Measurements from ENCODE around the gene ADCY2.

ADCY2 gene

GRCh38 chr5:7606840-7607465 is 211.0 kb downstream of the ADCY2 start:
- no peak for DNase-seq

GRCh38 chr5:7608772-7609171 is 212.8 kb downstream of the ADCY2 start:
- no peak for DNase-seq

DNA sequence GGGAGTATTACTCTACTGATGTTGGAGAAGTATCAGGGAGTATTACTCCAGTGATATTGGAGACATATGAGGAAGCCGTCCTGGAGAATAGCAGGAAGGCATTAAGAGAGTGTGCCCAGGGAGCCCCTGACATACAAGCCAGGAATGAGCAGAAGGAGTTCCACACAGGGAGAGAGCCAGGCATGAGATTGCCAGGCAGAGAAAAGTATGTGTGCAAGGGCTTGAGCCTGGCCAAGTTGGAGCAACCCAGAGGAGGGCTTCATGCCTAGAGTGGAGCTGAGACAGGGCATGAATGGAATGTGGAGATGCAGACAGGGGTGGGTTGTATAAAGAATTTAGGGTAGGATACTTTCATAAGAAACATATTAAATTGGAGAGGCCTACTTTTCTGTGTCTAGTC is 213.8 kb downstream of the ADCY2 start:
- DNase-seq = no peak

- no peak for DNase-seq
These were observed 214.7 kb downstream of the ADCY2 start for GRCh38 chr5:7610531-7611177.

DNA sequence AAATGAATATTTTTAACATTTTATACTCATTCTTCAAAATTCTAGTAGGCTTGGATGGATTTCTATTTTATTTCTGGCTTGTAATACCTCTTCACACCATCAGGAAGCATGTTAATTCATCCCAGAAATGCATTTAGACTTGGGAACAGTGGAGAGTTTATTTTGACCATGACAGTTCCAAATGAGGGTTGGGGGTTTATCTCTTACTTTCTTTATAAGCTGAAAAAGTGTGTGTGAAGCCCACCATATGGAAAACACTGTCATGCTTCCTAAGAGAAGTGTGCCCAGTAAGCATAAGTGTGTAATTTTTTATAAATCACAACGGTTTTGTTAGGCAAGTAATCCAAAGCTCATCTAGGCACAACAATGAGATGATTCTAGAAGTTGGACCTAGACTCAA is 215.6 kb downstream of the ADCY2 start:
- DNase-seq = no peak

DNA sequence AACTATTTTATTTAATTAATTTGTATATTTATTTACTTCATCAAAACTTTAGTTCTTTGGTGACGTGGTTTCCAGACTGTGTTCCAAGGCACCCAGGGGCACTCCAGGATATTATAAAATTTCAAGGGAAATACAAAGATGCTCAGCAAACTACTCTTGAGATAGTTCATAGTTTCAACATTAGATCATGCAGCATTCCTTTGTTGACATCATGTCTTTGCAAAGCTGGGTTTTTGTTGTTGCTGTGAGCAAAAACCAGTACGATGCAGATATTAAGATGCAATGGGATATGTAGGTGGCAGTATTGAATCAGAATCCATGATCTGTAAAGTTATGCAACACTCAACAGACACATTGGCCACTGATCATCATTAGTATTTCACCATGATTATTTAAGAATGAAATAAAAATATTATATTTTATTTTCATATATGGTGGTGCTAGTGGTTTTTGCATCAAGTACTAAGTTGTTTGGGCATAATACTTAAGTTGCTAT is 219.7 kb downstream of the ADCY2 start:
- no peak for DNase-seq

GRCh38 chr5:7616897-7617296 is 221.0 kb downstream of the ADCY2 start:
- DNase-seq = no peak

GRCh38 chr5:7622498-7622897 is 226.6 kb downstream of the ADCY2 start:
- no peak for DNase-seq

DNA sequence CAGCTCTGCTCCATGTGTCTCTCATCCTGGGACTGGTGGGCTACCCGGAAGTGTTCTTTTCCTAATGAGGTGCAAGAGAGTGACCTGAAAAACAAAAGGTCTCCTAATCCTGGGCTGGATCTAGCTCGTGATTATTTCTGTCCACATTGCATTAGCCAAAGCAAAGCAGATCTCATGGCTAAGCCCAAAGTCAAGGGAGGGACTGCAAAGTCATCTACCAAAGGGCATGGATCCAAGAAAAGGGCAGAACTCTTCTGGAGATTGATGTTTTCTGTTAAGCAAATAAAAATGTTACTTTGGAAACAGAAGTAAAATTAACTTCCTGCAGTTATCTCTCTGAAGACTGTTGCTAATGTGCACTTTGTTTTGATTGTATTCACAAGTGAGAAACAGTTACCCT is 229.8 kb downstream of the ADCY2 start:
- no peak for DNase-seq

GRCh38 chr5:7628248-7628647 is 232.3 kb downstream of the ADCY2 start:
- DNase-seq = no peak

GRCh38 chr5:7628820-7629219 is 232.9 kb downstream of the ADCY2 start:
- DNase-seq = no peak

- DNase-seq = no peak
These were observed 233.6 kb downstream of the ADCY2 start for GRCh38 chr5:7629561-7629960.

GRCh38 chr5:7634837-7635236 is 238.9 kb downstream of the ADCY2 start:
- DNase-seq = no peak

DNA sequence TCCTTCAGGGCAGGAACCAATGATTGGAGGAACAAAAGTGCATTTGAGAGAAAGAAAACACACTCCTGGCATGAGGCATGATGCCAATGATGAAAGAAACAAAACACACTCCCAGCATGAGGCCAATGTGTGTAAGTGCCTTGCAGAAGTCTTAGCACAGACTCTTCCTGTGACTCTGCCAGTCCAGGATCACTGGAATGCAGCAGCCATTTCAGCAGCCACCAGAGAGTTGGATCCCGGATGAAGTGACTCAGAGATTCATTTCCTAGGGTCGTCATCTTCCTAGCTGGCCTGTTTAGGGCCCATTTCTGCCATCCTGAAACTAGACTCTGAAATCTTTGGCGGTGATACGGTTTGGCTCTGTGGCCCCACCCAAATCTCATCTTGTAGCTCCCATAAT is 242.5 kb downstream of the ADCY2 start:
- DNase-seq = no peak

GRCh38 chr5:7642029-7642428 is 246.1 kb downstream of the ADCY2 start:
- DNase-seq = no peak

DNA sequence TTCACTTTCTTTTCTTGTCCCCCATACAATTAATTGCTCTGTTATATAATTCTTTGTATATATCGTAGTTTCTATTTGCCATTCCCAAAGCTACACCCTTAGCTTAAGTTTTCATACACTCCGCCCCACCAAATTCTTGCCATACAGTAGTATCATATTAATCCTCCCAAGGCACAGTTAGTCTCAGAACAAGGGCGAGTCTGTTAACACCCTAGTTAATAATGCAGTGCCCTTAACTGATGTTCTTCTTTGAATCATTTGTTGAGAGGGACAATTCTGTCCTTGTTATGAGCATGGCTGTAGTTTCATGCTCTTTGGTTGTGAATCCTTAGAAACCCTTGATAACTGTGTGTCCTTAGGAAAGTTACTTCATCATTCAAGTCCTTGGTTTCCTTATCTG is 248.8 kb downstream of the ADCY2 start:
- DNase-seq = no peak

- no peak for DNase-seq
These were observed 254.8 kb downstream of the ADCY2 start for GRCh38 chr5:7650755-7651154.

- no peak for DNase-seq
These were observed 257.1 kb downstream of the ADCY2 start for GRCh38 chr5:7653046-7653445.

- no peak for DNase-seq
These were observed 261.2 kb downstream of the ADCY2 start for GRCh38 chr5:7657153-7657552.

- DNase-seq = no peak
These were observed 263.5 kb downstream of the ADCY2 start for GRCh38 chr5:7659420-7659819.

DNA sequence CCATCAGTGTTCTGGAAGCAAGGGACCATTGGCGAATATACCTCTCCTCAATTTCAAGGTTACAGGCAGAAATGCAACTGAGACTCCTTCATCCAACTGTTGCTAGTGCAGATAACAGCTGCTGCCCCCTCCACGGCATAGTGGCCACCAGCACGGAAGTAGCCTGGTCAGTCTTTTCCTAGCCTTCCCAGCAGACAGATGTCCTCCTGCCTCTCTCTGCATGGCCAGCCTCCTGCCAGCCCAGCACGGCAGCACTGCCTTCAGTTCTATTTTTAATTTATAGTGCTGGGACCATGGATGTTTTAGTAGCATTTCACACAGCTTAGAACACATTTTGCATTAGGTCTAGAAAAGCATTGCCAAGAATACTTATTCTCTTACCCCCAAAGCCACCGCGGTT is 266.4 kb downstream of the ADCY2 start:
- DNase-seq = no peak

DNA sequence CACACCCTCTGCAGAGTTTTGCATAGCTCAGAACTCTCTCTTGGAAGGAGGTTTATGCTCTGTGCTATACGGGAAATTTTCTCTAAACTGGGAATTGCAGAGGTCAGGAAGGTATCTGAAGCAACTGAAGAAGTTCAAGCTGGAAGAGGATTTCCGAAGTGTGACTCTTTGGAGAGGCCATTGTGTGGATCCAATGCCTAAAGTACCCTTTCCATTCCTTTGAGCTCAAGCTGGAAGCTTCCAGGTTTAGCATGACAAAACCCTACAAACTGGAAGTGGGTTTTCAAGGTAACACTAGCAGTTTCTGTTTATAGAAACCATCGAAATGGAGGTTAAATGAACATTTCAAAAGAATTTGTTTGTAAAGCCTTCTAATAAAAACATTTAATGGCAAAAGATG is 267.9 kb downstream of the ADCY2 start:
- DNase-seq = no peak

- no peak for DNase-seq
These were observed 268.3 kb downstream of the ADCY2 start for GRCh38 chr5:7664208-7664607.

GRCh38 chr5:7667216-7667767 is 271.4 kb downstream of the ADCY2 start:
- DNase-seq = no peak

GRCh38 chr5:7668161-7668560 is 272.2 kb downstream of the ADCY2 start:
- DNase-seq = no peak
